GM10248 (cell line): ENCODE results near the gene MRAP2.
"Not testable (repeated sequence)": the region's sequence is repeated elsewhere in the genome, so short reads cannot be mapped to it uniquely, and the experiment has no call there.

Experiments
- CTCF ChIA-PET: fragments of 300-600 bp; sonication (Branson Sonifier 250); formaldehyde crosslinking; extraction: SDS; loops from one replicate; lab custom pipeline; 2021; ENCODE audit warnings: antibody characterized with exemption; lab: Yijun Ruan, JAX
- POLR2A ChIA-PET: fragments of 350-650 bp; sonication (Branson Sonifier 250); formaldehyde crosslinking; extraction: SDS; loops from one replicate; lab custom pipeline; 2020; ENCODE audit warnings: antibody characterized with exemption; lab: Yijun Ruan, JAX
- DNase-seq: peaks from one replicate; pipeline ENCODE4 v3.0.0; 2012; ENCODE audit errors: extremely low spot score
- CTCF ChIP-seq: IDR thresholded peaks from 2 replicates; pipeline ENCODE4 v1.5.1; 2012; ENCODE audit warnings: mild to moderate bottlenecking, low read depth; ENCODE audit errors: extremely low read depth, missing control alignments, control extremely low read depth

MRAP2 gene

GRCh38 chr6:84093441-84094435 lies 60.2 kb downstream of the MRAP2 start:
- ChIA-PET POLR2A (no interaction called here), CTCF (interaction anchor here (0.9 to 1.1 kb wide), 4 partner anchors 10 to 135 kb away, joined by 3 to 4 read pairs (median 3); no protein-coding TSS in a partner anchor)
- DNase-seq, result peak; percentile 12

GRCh38 chr6:84095156-84095555 lies 61.6 kb downstream of the MRAP2 start:
- POLR2A ChIA-PET, result no interaction called here
- CTCF ChIA-PET, result no interaction called here
- no peak for TF ChIP-seq CTCF

More at GRCh38 chr6:84093441-84094435, 60.2 kb downstream of the MRAP2 start:
- no peak for TF ChIP-seq CTCF

GRCh38 chr6:84103029-84103428 lies 69.5 kb downstream of the MRAP2 start:
- ChIA-PET POLR2A (no interaction called here), CTCF (interaction anchor here (1.8 kb wide), 1 partner anchor 9 kb away, joined by 4 read pairs; no protein-coding TSS in a partner anchor)
- no peak for DNase-seq
- TF ChIP-seq CTCF, result no peak

More at GRCh38 chr6:84095156-84095555, 61.6 kb downstream of the MRAP2 start:
- DNase-seq, result no peak

GRCh38 chr6:84105215-84105924 lies 71.8 kb downstream of the MRAP2 start:
- POLR2A ChIA-PET, DNase-seq: not testable (repeated sequence)
- CTCF ChIA-PET, result interaction anchor here (1.6 kb wide), 1 partner anchor 9 kb away, joined by 3 read pairs; no protein-coding TSS in a partner anchor

- POLR2A ChIA-PET, result no interaction called here
- no peak for DNase-seq
- CTCF ChIA-PET, result interaction anchor here (1.2 kb wide), 1 partner anchor 9 kb away, joined by 3 read pairs; no protein-coding TSS in a partner anchor
- no peak for TF ChIP-seq CTCF
These were observed 73.9 kb downstream of the MRAP2 start for GRCh38 chr6:84107495-84107894.

GRCh38 chr6:84111351-84111750 lies 77.8 kb downstream of the MRAP2 start:
- CTCF ChIA-PET, POLR2A ChIA-PET, DNase-seq: not testable (repeated sequence)

- DNase-seq, POLR2A ChIA-PET, CTCF ChIA-PET: not testable (repeated sequence)
These were observed 81.5 kb downstream of the MRAP2 start for GRCh38 chr6:84114933-84115594.

- ChIA-PET POLR2A (no interaction called here), CTCF (no interaction called here)
- DNase-seq, result no peak
- TF ChIP-seq CTCF, result no peak
These were observed 84.6 kb downstream of the MRAP2 start for GRCh38 chr6:84118191-84118590.
